ENCODE data around the gene PSORS1C1.
"Not testable (repeated sequence)": the region's sequence is repeated elsewhere in the genome, so short reads cannot be mapped to it uniquely, and the experiment has no call there.

The PSORS1C1 gene

GRCh38 chr6:31114541-31114878, at the start of gene PSORS1C1:
Gene PSORS1C1, plus strand, starts transcription at chr6:31114800. Its CDS starts 14,833 bp downstream, at chr6:31129633.
- H3K27ac ChIP-seq = peak within 1 kb of the TSS; percentile 15
- TF ChIP-seq ZFX (IDR thresholded peaks at IDR 0.05) = no peak
- TF ChIP-seq CTCF (conservative IDR thresholded peaks at IDR 0.05) = no peak

- no peak overlapping the region for H3K27ac ChIP-seq
- no peak for TF ChIP-seq CTCF (conservative IDR thresholded peaks at IDR 0.05)
- TF ChIP-seq ZFX (IDR thresholded peaks at IDR 0.05) = no peak
Measured at GRCh38 chr6:31065556-31065955, 49.0 kb upstream of the PSORS1C1 start.

- not testable (repeated sequence) for H3K27ac ChIP-seq
Measured at GRCh38 chr6:31067028-31067427, 47.6 kb upstream of the PSORS1C1 start.

GRCh38 chr6:31067891-31068668, 46.5 kb upstream of the PSORS1C1 start:
- H3K27ac ChIP-seq = not testable (repeated sequence)

GRCh38 chr6:31068669-31069340, 45.8 kb upstream of the PSORS1C1 start:
- no peak overlapping the region for H3K27ac ChIP-seq
- TF ChIP-seq ZFX (IDR thresholded peaks at IDR 0.05) (no peak), CTCF (conservative IDR thresholded peaks at IDR 0.05) (peak; percentile 93)

GRCh38 chr6:31070711-31071197, 43.8 kb upstream of the PSORS1C1 start:
- no peak overlapping the region for H3K27ac ChIP-seq
- TF ChIP-seq CTCF (conservative IDR thresholded peaks at IDR 0.05) (peak; percentile 40), ZFX (IDR thresholded peaks at IDR 0.05) (no peak)

GRCh38 chr6:31074401-31074800, 40.2 kb upstream of the PSORS1C1 start:
- TF ChIP-seq CTCF (conservative IDR thresholded peaks at IDR 0.05) (no peak), ZFX (IDR thresholded peaks at IDR 0.05) (no peak)
- no peak overlapping the region for H3K27ac ChIP-seq

- TF ChIP-seq CTCF (conservative IDR thresholded peaks at IDR 0.05) = no peak
- TF ChIP-seq ZFX (IDR thresholded peaks at IDR 0.05) = no peak
- H3K27ac ChIP-seq = peak overlapping the region; percentile 64; the same call in 1 of the 2 replicates
Measured at GRCh38 chr6:31075528-31075927, 39.1 kb upstream of the PSORS1C1 start.
